ENCODE results near the gene DCAF15.

DNA sequence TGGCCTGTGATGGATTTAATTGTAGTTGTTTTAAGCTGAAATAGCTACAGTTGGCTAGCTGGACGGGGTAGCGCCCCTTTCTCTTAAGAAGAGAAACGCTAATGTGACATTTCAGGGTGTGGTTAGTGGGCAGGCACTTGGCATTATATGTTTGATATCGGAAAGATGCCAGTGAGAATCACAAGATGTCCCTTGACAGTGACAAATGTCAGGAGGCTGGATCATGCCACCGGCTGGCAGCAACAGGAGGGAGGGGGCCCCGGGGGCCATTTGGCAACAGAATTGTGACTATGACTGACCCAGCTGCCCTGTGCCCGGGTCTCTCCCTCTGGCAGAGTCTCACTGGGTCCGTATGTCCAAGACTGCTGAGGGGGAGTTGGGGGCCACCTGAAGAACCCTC lies 4.7 kb downstream of the DCAF15 start:
- TF ChIP-seq, protein P1, sequence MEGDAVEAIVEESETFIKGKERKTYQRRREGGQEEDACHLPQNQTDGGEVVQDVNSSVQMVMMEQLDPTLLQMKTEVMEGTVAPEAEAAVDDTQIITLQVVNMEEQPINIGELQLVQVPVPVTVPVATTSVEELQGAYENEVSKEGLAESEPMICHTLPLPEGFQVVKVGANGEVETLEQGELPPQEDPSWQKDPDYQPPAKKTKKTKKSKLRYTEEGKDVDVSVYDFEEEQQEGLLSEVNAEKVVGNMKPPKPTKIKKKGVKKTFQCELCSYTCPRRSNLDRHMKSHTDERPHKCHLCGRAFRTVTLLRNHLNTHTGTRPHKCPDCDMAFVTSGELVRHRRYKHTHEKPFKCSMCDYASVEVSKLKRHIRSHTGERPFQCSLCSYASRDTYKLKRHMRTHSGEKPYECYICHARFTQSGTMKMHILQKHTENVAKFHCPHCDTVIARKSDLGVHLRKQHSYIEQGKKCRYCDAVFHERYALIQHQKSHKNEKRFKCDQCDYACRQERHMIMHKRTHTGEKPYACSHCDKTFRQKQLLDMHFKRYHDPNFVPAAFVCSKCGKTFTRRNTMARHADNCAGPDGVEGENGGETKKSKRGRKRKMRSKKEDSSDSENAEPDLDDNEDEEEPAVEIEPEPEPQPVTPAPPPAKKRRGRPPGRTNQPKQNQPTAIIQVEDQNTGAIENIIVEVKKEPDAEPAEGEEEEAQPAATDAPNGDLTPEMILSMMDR (IDR thresholded peaks at IDR 0.05), result no peak
- no peak for TF ChIP-seq POLR2A (IDR thresholded peaks at IDR 0.05)

Data from uterus (tissue), 2 donors.